ENCODE measurements around the gene OR5B3. TPM values are rescaled to one million over a fixed set of nuclear protein-coding genes. Genes with fewer than 3 reads are reported as not detected.
A peak's percentile ranks its signal among the peaks of the same experiment; 100 is the strongest.
"Not testable (repeated sequence)": the region's sequence is repeated elsewhere in the genome, so short reads cannot be mapped to it uniquely, and the experiment has no call there.

The OR5B3 gene
- not detected in 2 replicates for total RNA-seq (2014; rRNA removed; shearing (Covaris generic))

- no peaks in the 10 kb centered on the region for H3K36me3 ChIP-seq
- H3K27me3 ChIP-seq = no peaks in the 10 kb centered on the region
- H3K9me3 ChIP-seq (replicated peaks) = 0 out of 2 replicates have a peak, but pooled peaks cover 3% of the 10 kb centered on the region
- no peak within 1 kb of the TSS for H3K4me3 ChIP-seq
- no peaks in the 10 kb centered on the region for H3K4me1 ChIP-seq
- no peak for DNase-seq
- H3K27ac ChIP-seq = no peak within 1 kb of the TSS
These were observed at the start of gene OR5B3 for GRCh38 chr11:58406774-58407173. TSS of gene OR5B3 (minus strand) at chr11:58406874. CDS start at chr11:58403409, 3,465 bp downstream.

- DNase-seq = peak; percentile 1 to 5
- Histone ChIP-seq H3K36me3 (no peaks in the 10 kb centered on the region), H3K4me3 (no peak overlapping the region), H3K27ac (no peak overlapping the region), H3K27me3 (no peaks in the 10 kb centered on the region), H3K9me3 (replicated peaks) (no peaks in the 10 kb centered on the region), H3K4me1 (no peaks in the 10 kb centered on the region)
These were observed 44.9 kb upstream of the OR5B3 start for GRCh38 chr11:58451585-58451984.

GRCh38 chr11:58446294-58446693 lies 39.6 kb upstream of the OR5B3 start:
- Histone ChIP-seq H3K9me3 (replicated peaks) (no peaks in the 10 kb centered on the region), H3K27ac (no peak overlapping the region), H3K4me1 (no peaks in the 10 kb centered on the region), H3K27me3 (no peaks in the 10 kb centered on the region), H3K36me3 (no peaks in the 10 kb centered on the region), H3K4me3 (no peak overlapping the region)
- DNase-seq = peak in 1 of 2 experiments; percentile 1

- Histone ChIP-seq H3K9me3 (replicated peaks) (no peaks in the 10 kb centered on the region), H3K27ac (no peak overlapping the region), H3K4me3 (no peak overlapping the region), H3K36me3 (no peaks in the 10 kb centered on the region), H3K27me3 (no peaks in the 10 kb centered on the region), H3K4me1 (no peaks in the 10 kb centered on the region)
- DNase-seq = no peak
These were observed 37.6 kb upstream of the OR5B3 start for GRCh38 chr11:58444300-58444699.

GRCh38 chr11:58442136-58442535 lies 35.5 kb upstream of the OR5B3 start, which contains the start of gene OR5B12:
TSS of gene OR5B12 (minus strand) at chr11:58442236. CDS start at chr11:58440151, 2,085 bp downstream.
- Histone ChIP-seq H3K27me3 (no peaks in the 10 kb centered on the region), H3K4me3 (no peak within 1 kb of the TSS), H3K4me1 (no peaks in the 10 kb centered on the region), H3K36me3 (no peaks in the 10 kb centered on the region), H3K9me3 (replicated peaks) (no peaks in the 10 kb centered on the region), H3K27ac (no peak within 1 kb of the TSS)
- no peak for DNase-seq

GRCh38 chr11:58438486-58438885 lies 31.8 kb upstream of the OR5B3 start:
- no peak overlapping the region for H3K27ac ChIP-seq
- no peak overlapping the region for H3K4me3 ChIP-seq
- H3K9me3 ChIP-seq (replicated peaks) = no peaks in the 10 kb centered on the region
- DNase-seq = no peak
- H3K4me1 ChIP-seq = no peaks in the 10 kb centered on the region
- no peaks in the 10 kb centered on the region for H3K27me3 ChIP-seq
- H3K36me3 ChIP-seq = no peaks in the 10 kb centered on the region

GRCh38 chr11:58434217-58434616 lies 27.5 kb upstream of the OR5B3 start:
- H3K4me3 ChIP-seq = no peak overlapping the region
- H3K4me1 ChIP-seq = no peaks in the 10 kb centered on the region
- no peak for DNase-seq
- no peaks in the 10 kb centered on the region for H3K27me3 ChIP-seq
- no peaks in the 10 kb centered on the region for H3K36me3 ChIP-seq
- no peaks in the 10 kb centered on the region for H3K9me3 ChIP-seq (replicated peaks)
- no peak overlapping the region for H3K27ac ChIP-seq

- Histone ChIP-seq H3K27me3 (no peaks in the 10 kb centered on the region), H3K36me3 (no peaks in the 10 kb centered on the region), H3K9me3 (replicated peaks) (no peaks in the 10 kb centered on the region), H3K4me1 (no peaks in the 10 kb centered on the region), H3K4me3 (no peak overlapping the region), H3K27ac (no peak overlapping the region)
- DNase-seq = no peak
These were observed 27.0 kb upstream of the OR5B3 start for GRCh38 chr11:58433638-58434203.

GRCh38 chr11:58429273-58429672 lies 22.6 kb upstream of the OR5B3 start:
- no peaks in the 10 kb centered on the region for H3K9me3 ChIP-seq (replicated peaks)
- H3K27me3 ChIP-seq = no peaks in the 10 kb centered on the region
- H3K36me3 ChIP-seq = no peaks in the 10 kb centered on the region
- no peaks in the 10 kb centered on the region for H3K4me1 ChIP-seq
- no peak for DNase-seq
- no peak overlapping the region for H3K4me3 ChIP-seq
- H3K27ac ChIP-seq = no peak overlapping the region

GRCh38 chr11:58428021-58428420 lies 21.3 kb upstream of the OR5B3 start, which contains the start of gene OR5B2:
TSS of gene OR5B2 (minus strand) at chr11:58428121. CDS start at chr11:58423261, 4,860 bp downstream.
- Histone ChIP-seq H3K9me3 (replicated peaks) (no peaks in the 10 kb centered on the region), H3K4me3 (no peak within 1 kb of the TSS), H3K4me1 (no peaks in the 10 kb centered on the region), H3K27me3 (no peaks in the 10 kb centered on the region), H3K27ac (no peak within 1 kb of the TSS), H3K36me3 (no peaks in the 10 kb centered on the region)
- no peak for DNase-seq

GRCh38 chr11:58399622-58400021 lies 7.1 kb downstream of the OR5B3 start:
- H3K4me3 ChIP-seq, H3K36me3 ChIP-seq, DNase-seq: not testable (repeated sequence)

GRCh38 chr11:58395581-58395980 lies 11.1 kb downstream of the OR5B3 start:
- H3K36me3 ChIP-seq = no peaks in the 10 kb centered on the region
- H3K4me3 ChIP-seq = no peak overlapping the region
- H3K27ac ChIP-seq = no peak overlapping the region
- peaks cover 32% of the 10 kb centered on the region for H3K4me1 ChIP-seq
- H3K27me3 ChIP-seq = no peaks in the 10 kb centered on the region
- no peak for DNase-seq
- no peaks in the 10 kb centered on the region for H3K9me3 ChIP-seq (replicated peaks)

More at GRCh38 chr11:58399622-58400021, 7.1 kb downstream of the OR5B3 start:
- H3K9me3 ChIP-seq (replicated peaks); H3K27ac ChIP-seq; H3K27me3 ChIP-seq: not testable (repeated sequence)
- H3K4me1 ChIP-seq = peaks cover 12% of the 10 kb centered on the region

GRCh38 chr11:58394195-58394594 lies 12.5 kb downstream of the OR5B3 start:
- no peaks in the 10 kb centered on the region for H3K36me3 ChIP-seq
- H3K4me3 ChIP-seq = no peak overlapping the region
- peak; percentile 4 to 51 for DNase-seq
- H3K9me3 ChIP-seq (replicated peaks) = no peaks in the 10 kb centered on the region
- no peaks in the 10 kb centered on the region for H3K27me3 ChIP-seq
- peaks cover 32% of the 10 kb centered on the region for H3K4me1 ChIP-seq
- peak overlapping the region; percentile 41 for H3K27ac ChIP-seq

- no peaks in the 10 kb centered on the region for H3K9me3 ChIP-seq (replicated peaks)
- H3K27ac ChIP-seq = no peak overlapping the region; the same call in 1 of the 2 replicates
- H3K4me1 ChIP-seq = peaks cover 24% of the 10 kb centered on the region
- H3K4me3 ChIP-seq = no peak overlapping the region
- H3K36me3 ChIP-seq = no peaks in the 10 kb centered on the region
- DNase-seq = no peak
- H3K27me3 ChIP-seq = no peaks in the 10 kb centered on the region
These were observed 13.9 kb downstream of the OR5B3 start for GRCh38 chr11:58392746-58393145.

GRCh38 chr11:58391879-58392278 lies 14.8 kb downstream of the OR5B3 start:
- no peak for DNase-seq

GRCh38 chr11:58390551-58391063 lies 16.1 kb downstream of the OR5B3 start:
- DNase-seq = no peak
- Histone ChIP-seq H3K27ac (no peak overlapping the region), H3K9me3 (replicated peaks) (no peaks in the 10 kb centered on the region), H3K4me1 (peaks cover 36% of the 10 kb centered on the region), H3K36me3 (no peaks in the 10 kb centered on the region), H3K4me3 (no peak overlapping the region), H3K27me3 (no peaks in the 10 kb centered on the region)

More at GRCh38 chr11:58391879-58392278, 14.8 kb downstream of the OR5B3 start:
- Histone ChIP-seq H3K27ac (no peak overlapping the region), H3K36me3 (no peaks in the 10 kb centered on the region), H3K4me3 (no peak overlapping the region), H3K4me1 (peaks cover 32% of the 10 kb centered on the region), H3K9me3 (replicated peaks) (no peaks in the 10 kb centered on the region), H3K27me3 (no peaks in the 10 kb centered on the region)
